ENCODE measurements around the gene KCNJ8.

- TF ChIP-seq CTCF (IDR thresholded peaks at IDR 0.05) (no peak), POLR2A (IDR thresholded peaks at IDR 0.05) (no peak)
Measured at GRCh38 chr12:21759737-21760136, 14.8 kb downstream of the KCNJ8 start.

All from uterus (tissue), 2 donors.